NCI-H748 treated with DMSO at 0.1 percent for 48 hours (cell line): ENCODE results near the gene FAM32A.
"Not testable (repeated sequence)": the region's sequence is repeated elsewhere in the genome, so short reads cannot be mapped to it uniquely, and the experiment has no call there.

Experiments used
- DNase-seq: peaks from one replicate; lab custom pipeline; 2025; lab: John Stamatoyannopoulos, UW

The FAM32A gene

DNA sequence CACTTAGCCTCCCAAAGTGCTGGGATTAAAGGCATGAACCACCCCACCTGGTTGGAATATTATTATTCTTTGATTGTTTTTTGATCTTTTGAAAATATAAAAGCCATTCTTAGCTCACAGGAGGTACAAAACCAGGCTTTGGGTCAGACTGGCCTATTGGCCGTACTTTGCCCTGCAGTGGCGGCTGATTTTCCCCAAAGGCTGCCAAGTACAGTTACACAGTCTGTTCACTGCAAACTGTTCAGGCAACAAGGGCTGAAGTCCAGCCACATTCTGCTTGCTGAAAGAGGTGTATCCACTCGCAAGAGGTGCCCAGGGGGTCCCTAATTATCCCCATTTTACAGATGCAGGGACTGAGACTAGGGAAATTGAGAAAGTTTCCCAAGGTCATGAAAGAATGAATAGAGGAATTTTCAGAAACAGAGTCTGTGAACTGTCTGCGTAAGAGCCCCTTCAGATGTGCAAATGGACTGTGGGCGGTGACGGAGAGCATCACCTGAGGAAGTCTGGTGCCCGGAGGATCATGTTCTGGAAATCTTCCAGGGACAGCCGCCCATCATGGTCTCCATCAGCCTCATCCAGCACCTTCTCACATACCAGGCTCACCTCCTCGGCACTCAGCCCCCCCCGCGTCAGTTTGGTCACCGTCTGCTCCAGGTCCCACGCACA, 20.9 kb upstream of the FAM32A start:
- no peak for DNase-seq

DNA sequence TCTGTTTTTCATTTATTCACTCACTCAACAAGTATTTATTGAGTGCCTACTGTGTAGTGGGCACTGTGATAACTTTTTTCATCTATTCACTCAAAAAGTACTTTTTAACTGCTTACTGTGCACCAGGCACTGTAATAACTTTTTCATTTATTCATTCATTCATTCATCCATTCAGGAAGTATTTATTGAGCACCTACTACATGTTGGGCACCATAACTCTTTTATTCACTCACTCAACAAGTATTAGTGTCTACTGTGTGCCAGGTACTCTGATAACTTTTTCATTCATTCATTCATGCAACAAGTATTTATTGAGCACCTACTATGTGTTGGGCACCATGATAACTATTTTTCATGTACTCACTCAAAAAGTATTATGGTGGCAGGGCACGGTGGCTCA, 18.8 kb upstream of the FAM32A start:
- no peak for DNase-seq

DNA sequence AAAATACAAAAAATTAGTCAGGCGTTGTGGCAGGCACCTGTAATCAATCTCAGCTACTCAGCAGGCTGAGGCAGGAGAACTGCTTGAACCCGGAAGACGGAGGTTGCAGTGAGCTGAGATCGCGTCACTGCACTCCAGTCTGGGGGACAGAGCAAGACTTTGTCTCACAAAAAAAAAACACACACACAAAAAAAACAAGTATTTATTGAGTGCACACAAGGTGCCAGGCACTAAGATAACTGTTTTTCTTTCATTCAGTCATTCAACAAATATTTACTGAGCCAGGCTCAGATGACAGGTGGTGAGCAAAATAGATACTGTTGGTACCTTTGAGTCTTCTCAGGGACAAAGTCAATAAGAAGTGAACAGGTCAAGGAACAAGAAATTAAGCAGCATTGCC, 18.2 kb upstream of the FAM32A start:
- DNase-seq = no peak

DNA sequence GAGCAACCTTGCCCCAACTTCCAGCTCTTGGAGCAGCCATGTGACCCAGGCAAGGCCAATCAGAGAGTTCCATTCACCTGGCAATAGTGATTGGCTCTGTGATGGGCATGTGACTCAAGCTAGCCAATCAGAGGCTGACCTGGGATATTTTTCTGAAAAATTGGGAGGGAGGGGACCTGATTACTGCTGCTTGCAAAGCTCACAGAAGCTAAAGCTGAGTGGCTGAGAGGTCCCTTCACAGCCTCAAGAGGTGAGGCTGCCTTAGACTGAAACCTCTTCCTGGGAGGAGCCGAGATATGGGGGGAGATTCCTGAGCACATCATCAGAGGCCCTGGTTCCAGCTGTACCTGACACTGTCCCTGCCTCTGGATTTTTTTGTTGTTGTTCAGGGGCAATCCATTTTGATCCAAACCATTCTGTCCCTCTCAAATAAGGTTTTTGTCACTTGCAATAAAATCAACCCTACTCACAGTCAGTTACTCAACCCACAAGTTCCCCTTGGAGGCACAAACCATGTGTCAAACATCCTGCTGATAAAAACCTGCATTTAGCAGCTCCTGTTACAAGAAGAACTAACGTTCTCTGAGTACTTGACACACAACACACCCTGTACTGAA, 16.6 kb upstream of the FAM32A start:
- DNase-seq = no peak

DNA sequence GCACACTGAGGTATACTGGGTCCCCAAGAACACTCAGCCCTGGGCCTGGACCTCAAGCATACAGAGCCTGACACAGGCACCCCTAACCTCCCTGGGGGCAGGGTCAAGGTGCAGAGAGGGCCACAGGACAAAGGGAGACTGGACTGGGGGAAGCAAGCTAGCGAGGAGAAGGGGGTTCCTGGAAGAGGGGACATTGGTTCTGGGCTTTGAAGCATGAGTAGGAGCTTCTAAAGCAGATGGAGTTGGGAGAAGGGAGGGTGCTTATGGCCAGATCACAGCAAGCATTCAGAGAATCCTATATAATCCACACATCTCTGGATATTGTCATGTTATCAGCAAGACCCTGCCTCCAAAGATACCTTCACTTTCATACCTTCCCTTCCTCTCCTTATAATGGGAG, 15.1 kb upstream of the FAM32A start:
- no peak for DNase-seq

DNA sequence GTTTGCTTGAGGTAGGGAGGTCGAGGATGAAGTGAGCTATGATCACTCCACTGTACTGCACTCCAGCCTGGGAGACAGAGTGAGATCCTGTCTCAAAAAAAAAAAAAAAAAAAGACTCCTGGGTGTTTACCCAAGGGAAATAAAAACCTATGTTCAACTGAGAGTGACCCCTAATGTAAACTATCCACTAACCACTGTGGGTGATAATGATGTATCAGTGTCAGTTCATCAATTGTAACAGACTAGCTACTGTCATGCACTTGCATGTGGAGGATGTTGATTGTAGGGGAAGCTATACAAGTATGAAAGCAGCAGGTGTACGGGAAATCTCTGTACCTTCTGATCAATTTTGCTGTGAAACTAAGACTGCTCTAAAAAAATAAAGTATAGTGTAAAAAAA, 9.3 kb upstream of the FAM32A start:
- no peak for DNase-seq

DNA sequence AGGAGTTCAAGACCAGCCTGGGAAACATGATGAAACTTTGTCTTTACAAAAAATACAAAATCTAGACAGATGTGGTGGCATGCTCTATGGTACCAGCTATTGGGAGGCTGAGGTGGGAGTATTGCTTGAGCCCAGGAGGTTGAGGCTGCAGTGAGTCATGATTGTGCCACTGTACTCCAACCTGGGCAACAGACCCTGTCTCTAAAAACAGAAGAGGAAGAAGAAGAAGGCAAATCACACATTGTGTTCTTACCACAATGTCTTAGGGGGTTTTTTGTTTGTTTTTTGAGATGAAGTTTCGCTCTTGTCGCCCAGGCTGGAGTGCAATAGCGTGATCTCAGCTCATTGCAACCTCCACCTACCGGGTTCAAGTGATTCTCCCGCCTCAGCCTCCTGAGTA, 6.3 kb upstream of the FAM32A start:
- not testable (repeated sequence) for DNase-seq

DNA sequence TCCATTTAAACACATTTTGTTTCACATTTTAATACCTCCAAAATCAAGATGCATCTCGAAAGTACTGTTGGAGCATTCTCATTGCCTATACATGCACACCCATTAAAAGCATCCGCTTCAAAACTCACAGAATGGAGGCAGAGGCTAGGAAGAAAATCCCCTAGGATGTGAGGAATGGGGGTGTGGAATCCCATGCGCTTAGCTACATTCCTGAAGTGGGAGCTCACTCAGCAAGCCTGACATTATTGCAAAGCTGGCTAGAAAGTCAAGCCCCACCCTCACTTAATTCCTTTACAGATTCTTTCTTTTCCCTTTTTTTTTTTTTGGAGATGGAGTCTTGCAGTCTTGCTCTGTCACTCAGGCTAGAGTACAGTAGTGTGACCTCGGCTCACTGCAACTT, 4.6 kb upstream of the FAM32A start:
- no peak for DNase-seq

DNA sequence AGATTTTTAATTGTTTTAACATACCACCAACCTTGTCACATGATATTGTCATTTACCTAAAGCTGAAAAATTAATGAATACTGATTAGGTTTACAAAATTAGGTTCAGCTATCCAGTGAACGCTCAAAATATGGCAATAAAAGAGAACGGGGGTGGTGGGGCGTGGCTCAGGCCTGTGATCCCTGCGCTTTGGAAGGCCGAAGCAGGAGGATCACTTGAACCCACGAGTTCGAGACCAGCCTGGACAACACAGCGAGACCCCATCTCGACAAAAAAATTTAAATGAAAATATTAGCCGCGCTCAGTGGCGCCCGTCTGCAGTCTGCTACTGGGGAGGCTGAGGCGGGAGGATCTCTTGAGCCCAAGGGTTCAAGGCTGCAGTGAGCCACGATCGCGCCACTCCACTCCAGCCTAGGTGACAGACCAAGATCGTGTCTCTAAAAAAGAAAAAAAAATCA, 516 bp upstream of the FAM32A start:
- no peak for DNase-seq

DNA sequence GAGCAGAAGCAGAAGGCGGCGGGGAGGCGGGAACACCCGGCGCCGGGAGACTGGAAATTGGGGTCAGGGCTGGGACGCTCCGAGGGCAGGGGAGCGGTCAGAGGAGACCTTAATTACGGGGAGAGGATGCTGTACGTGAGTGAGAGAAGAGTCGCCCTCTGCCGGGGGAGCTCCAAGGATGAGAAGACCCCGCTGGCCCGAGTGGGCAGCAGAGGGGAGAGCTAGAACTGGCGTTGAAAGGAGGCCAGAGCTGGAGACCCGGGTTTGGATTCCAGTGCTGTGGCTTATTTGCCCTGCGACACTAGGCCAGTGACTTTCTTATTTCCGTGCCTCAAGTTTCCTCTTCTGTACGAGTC, 536 bp downstream of the FAM32A start:
- peak; percentile 4 for DNase-seq

DNA sequence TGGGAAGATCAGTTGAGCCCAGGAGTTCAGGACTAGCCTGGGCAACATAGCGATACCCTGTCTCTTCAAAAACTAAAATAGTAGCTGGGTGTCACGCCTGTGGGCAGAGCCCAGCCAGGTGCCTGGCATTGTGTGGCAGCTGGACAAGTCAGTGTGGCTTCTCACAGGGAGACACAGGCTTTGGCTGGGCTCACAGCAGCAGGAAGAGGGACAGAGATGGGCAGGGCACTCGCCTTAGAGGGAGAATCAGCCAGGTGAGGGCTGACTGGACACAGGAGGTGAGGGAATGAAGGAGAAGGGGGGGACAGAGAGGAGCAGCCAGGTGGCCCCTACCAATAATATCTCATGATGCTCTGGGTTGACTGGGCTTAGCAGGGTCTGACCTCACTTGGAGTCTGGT, 3.3 kb downstream of the FAM32A start:
- no peak for DNase-seq

DNA sequence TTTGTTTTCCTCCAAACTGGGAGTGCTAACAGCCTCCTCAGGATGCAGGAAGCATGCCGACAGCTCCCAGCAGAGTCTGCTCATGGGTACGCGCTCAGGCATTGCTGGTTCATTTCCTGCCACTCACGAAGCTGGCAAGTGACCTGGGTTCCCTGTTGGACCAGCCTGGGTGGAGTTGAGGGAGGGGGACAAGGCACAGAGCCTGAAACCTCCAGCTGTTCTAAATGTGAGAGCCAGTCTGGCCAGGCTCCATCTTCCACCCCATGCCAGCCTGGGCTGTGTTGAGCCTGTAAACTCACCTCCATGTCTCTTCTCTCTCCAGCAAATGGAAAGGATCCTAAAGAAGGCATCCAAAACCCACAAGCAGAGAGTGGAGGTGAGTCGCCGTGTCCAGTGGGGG, 5.0 kb downstream of the FAM32A start:
- DNase-seq = no peak

DNA sequence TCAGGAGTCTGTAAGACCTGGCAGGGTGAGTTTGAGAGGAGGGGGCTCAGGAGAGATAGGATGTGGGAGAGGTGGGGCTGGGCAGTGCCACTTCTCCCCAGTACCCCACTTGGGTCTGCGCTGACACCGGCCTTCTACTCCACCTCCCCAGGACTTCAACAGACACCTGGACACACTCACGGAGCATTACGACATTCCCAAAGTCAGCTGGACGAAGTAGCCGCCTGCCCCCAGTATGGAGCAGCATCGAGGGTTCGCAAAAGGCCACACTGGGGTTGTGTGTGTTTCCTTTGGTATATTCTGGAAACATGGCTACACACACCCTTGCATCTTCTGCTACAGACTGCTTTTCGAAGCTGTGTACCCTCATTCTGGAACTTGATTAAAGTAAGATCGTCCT, 5.5 kb downstream of the FAM32A start:
- DNase-seq = no peak

DNA sequence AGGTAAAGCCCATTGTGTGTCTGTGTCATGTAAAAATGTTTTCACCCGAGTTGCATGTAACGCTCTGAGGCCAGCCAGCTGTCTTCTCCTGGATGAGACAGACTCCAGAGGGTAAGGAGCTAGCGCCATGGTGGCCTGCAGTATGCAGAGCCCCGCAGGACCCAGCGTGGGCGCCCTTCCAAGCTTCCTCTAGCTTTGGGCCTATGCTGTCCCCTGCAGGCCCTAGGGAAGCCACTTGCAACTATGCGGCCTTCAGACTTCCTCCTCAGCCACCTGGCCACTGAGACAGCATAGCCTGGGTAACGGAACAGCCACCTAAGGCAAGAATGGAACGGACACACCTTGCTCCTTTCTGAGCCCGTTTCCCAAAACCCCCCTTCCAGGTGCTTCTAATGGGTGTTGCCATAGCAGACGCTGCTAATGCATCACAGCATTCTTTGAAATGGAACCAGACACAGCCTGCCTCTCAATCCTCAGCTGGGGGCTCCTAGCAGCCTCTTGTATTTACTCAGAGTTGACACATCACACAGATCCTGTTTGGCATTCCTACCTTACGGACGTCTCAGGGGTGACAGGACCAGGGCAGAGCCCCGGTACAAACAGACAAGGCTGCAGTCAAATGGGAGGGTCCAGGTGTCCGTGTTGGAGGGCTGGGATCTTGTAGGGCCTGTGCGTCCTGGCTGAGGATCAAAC, 6.2 kb downstream of the FAM32A start:
- no peak for DNase-seq

DNA sequence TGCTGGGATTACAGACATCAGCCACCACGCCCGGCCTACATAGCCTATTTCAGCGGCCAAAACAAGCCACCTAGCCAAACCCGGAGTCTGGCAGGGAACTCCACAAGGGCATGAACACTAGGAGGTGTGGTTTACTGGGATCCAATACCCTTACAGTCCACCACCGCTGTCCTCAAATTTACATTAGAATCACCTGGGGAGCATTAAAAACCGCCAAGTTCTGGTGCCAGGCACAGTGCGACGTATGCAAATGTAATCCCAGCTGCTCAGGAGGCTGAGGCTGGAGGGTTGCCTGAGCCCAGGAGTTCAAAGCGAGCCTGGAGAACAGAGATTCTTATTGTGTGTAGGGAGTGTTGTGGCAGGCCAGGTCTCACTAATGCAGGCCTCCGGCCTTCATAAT, 8.3 kb downstream of the FAM32A start:
- DNase-seq = no peak

DNA sequence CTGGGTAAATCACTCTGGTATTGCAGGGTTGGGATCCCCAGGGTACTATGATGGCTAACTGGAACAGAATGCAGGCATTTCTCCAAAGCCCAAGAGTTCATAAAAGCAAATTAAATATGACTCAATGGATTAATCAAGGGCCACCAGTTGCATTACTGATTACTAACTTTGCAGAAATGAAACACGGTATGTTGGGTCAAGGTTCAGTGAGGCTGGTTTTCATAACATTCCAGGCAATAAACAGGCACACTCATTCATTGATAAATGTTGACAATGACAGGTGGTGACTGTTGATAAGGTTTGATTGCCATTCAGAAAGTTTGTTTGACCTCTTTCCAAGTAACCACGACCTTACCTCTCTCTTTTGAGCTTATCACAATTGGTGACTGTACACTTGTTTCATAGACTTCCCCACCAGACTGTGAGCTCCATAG, 12.0 kb downstream of the FAM32A start:
- no peak for DNase-seq

DNA sequence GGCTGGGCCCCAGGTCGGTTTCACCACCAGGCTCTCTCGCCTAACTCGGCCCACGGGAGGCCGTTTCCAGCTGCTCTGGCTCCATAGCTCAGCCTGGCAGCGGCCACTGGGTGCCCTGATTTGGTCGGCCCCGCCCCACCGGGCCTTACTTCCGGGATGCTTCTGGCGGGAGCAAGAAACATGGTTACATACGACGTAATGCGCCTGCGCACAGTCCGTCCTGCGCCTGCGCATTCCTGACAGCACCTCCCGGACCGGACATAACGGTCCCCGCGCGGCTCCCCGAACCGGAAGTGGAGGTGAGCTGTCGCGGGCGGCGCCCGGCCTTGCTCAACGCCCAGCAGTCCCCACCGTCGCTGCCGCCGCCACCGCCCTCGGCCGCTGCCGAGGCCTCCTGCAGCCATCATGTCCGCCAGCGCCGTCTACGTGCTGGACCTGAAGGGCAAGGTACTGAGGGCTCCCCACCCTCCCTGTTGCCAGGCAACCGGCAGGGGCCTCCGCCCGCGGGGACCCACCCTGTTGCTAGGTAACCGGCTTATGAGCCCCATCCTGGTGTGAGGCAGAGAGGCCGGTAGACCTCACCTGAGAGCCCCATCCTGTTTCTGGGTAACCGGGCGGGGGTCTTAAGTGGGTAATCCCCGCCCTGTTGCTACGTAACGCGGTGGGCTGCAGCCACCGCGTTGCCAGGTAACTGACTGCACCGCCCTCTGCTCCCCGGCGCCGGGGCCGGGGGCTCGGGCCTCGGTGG, 12.6 kb downstream of the FAM32A start, which contains the start of gene AP1M1:
Gene AP1M1, plus strand, starts transcription at position 290 of the 748 bp plus-strand sequence. Its CDS starts 116 bp downstream, at position 406.
- peak; percentile 79 for DNase-seq

DNA sequence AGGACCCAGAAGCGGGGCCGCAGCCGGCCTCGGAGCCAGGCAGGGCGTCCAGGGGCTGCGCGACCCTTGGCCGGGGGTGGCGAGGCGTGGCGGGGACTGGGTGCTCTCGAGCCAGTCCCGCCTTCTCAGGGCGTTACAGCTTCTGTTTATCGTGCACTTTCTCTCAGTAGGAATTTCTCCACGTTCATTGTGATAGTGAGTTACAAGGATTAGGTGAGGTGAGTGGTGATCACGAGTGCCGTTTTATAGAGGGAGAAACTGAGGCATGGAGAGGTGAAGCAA, 13.1 kb downstream of the FAM32A start:
- DNase-seq = no peak

DNA sequence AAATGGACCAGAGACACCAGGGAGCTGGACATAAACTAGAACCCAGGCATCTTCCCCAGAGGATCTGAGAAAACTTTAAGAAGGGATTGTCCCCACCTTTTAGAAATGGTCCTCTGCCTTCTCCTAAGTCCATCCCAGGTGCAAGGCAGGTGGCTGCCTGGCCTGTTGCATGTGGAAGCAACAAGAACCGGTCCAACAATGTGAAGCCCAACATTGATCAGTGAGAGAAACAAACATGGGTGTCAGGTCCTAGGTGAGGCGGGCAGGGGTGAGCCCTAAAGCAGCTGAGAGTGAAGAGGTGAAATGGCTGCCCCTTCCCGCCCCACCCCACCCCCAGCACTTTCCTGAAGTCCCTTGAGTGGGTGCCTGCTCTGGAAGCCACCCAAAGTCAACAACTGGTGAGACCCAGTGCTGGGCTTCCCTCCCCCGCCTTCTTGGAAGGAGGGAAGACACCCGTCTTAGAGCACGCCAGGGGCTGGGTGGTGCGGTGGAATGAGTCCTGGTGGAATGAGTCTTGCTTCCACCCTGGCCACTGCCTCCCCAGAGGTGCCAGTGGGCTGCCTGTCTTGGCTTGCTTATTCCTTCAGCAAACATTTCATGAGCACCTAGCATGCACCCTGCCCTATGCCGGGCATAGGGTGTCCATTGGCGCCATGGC, 14.2 kb downstream of the FAM32A start:
- DNase-seq = no peak

DNA sequence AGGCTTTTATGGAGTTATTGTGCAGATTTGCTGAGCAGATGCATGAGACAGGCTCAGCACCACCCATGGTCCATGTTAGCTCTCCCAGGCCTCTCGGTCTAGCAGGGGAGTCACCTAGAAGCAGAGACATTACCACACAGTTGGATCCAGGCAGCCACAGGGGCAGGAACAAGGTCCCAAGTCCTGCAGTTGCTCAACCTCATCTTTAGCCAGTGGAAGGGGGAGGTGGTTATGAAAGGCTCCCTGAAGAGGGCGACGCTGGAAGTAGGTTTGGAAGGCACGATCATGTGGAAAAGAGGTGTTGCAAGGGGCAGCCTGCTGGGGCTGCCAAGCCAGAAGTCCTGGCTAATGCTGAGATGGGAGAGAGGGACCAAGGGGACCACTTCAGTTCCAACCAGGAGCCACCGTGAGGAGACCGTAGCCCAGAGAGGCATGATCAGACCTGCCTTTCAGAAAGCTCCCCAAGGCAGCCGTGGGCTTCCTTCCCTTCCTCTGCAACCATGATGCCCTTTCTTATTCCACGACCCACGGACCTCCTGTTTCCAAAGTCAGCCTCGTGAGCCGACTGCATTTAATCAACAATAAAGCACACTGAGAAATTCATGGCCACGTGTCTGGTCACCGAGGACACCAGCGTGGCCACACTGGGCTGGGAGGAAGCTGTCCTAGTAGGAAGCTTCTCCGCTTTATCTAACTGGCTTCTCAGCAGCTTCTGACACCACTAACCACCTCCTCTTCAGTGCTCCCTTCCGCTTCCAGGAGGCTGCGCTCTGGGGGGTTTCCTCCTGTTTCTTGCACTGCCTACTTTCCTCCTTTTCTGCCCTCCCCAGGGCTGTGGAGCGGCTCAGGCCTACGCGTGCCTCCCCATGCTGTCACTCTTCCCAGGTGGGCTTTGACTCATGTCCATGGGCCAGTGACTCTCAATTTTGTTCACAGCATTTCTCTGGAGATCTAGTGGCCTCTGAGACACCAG, 15.1 kb downstream of the FAM32A start:
- no peak for DNase-seq

DNA sequence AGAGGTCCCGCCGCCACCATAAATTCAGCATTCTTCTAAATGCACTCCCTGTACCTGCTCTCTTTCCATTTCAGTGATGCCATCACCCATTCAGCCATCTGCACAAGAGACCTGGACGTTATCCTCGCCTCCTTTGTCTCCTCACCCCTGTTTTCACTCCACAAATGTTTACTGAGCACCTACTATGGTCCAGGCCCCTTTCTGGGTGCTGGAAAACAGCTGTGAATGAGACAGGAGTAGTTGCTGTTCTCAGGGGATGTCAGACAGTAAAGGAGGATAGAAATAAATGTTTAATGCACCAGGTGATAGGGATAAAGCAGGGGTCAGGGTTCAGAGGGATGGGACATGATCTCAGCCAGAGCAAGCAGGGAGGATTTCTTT, 15.8 kb downstream of the FAM32A start:
- DNase-seq = no peak
